HCT116 (cell line): Measurements from ENCODE around the gene TMEM232.

Experiments used
- ATF3 ChIP-seq: IDR thresholded peaks from 2 replicates; pipeline ENCODE4 v1.6.1; 2012
- CBX3 ChIP-seq: IDR thresholded peaks from 2 replicates; pipeline ENCODE4 v1.6.1; 2012; ENCODE audit warnings: low read depth
- CEBPB ChIP-seq: IDR thresholded peaks from 2 replicates; pipeline ENCODE4 v1.6.1; 2012; ENCODE audit warnings: low read depth
- CTCF ChIP-seq, 3 experiments: fragments of 200-600 bp in 1 of 3; sonication (generic) in 1 of 3; IDR thresholded peaks in 2 of 3; conservative IDR thresholded peaks in 1 of 3; 2 replicates each; pipeline ENCODE4 v1.5.1; 2012 to 2017; ENCODE audit warnings: low read depth in 2 of 3, low read length in 2 of 3, antibody characterized with exemption in 1 of 3, borderline replicate concordance in 1 of 3, control low read depth in 1 of 3, mild to moderate bottlenecking in 1 of 3, mixed read lengths in 1 of 3, mixed run types in 1 of 3, moderate library complexity in 1 of 3; ENCODE audit not compliant: insufficient read depth in 1 of 3
- ELF1 ChIP-seq: IDR thresholded peaks from 2 replicates; pipeline ENCODE4 v1.6.1; 2012; ENCODE audit warnings: low read depth, borderline replicate concordance
- EZH2 ChIP-seq: fragments of 200-600 bp; sonication (generic); IDR thresholded peaks from 2 replicates; pipeline ENCODE4 v1.6.1; 2017; ENCODE audit warnings: antibody characterized with exemption, mixed run types
- MAX ChIP-seq: IDR thresholded peaks from 2 replicates; pipeline ENCODE4 v1.6.1; 2012
- POLR2A ChIP-seq: IDR thresholded peaks from 2 replicates; pipeline ENCODE4 v1.7.0; 2011; ENCODE audit warnings: borderline replicate concordance; ENCODE audit not compliant: insufficient read depth, insufficient read length; ENCODE audit errors: extremely low read depth
- SP1 ChIP-seq: IDR thresholded peaks from 2 replicates; pipeline ENCODE4 v1.6.1; 2012; ENCODE audit warnings: low read depth
- YY1 ChIP-seq: IDR thresholded peaks from 2 replicates; pipeline ENCODE4 v1.6.1; 2011; ENCODE audit warnings: low read length, low read depth, moderate library complexity, mild to moderate bottlenecking; ENCODE audit not compliant: insufficient replicate concordance; ENCODE audit errors: extremely low read depth
- ZBTB33 ChIP-seq: IDR thresholded peaks from 2 replicates; pipeline ENCODE4 v1.6.1; 2011; ENCODE audit warnings: mild to moderate bottlenecking, low read length, moderate library complexity; ENCODE audit not compliant: insufficient replicate concordance; ENCODE audit errors: extremely low read depth
- ZFX ChIP-seq: fragments of 450-650 bp; IDR thresholded peaks from 2 replicates; pipeline ENCODE4 v1.6.1; 2017

- TF ChIP-seq SP1, result no peak
- no peak for TF ChIP-seq POLR2A
- TF ChIP-seq CTCF (IDR thresholded peaks at IDR 0.05 in 2 of 3, conservative IDR thresholded peaks at IDR 0.05 in 1 of 3; ENCODE audit: borderline replicate concordance in 1 of 3, insufficient read depth in 1 of 3, low read depth in 2 of 3, low read length in 2 of 3), result no peak
- TF ChIP-seq ZFX, result no peak
- no peak for TF ChIP-seq YY1
- TF ChIP-seq CBX3, result no peak
- TF ChIP-seq MAX, result no peak
- no peak for TF ChIP-seq ELF1
- TF ChIP-seq EZH2, result no peak
- no peak for TF ChIP-seq ATF3
- no peak for TF ChIP-seq CEBPB
- no peak for TF ChIP-seq ZBTB33
These were observed 44.5 kb downstream of the TMEM232 start for GRCh38 chr5:110681953-110682352.
